Measurements from ENCODE around the gene PLK3. TPM values are rescaled to one million over a fixed set of nuclear protein-coding genes. Genes with fewer than 3 reads are reported as not detected.
"Not testable (repeated sequence)": the region's sequence is repeated elsewhere in the genome, so short reads cannot be mapped to it uniquely, and the experiment has no call there.

PLK3 gene
- total RNA-seq, 3 donors from 2014 or later (not counting 1 experiment from before 2014, with no cell fraction given): 39.5 to 89.2 (median 78.1) TPM

GRCh38 chr1:44760876-44761275 is 39.3 kb upstream of the PLK3 start:
- Histone ChIP-seq H3K36me3 (ENCODE audit: control insufficient read depth, insufficient read depth, low read length) (peaks cover 6% of the 10 kb centered on the region), H3K27me3 (ENCODE audit: control insufficient read depth, insufficient read depth, low read length) (no peaks in the 10 kb centered on the region), H3K4me1 (ENCODE audit: control insufficient read depth, insufficient read depth, low read length) (peaks cover 8% of the 10 kb centered on the region), H3K4me3 (ENCODE audit: low read length) (no peak overlapping the region), H3K27ac (ENCODE audit: low read length) (no peak overlapping the region), H3K9me3 (ENCODE audit: control insufficient read depth, insufficient read depth, low read length) (no peaks in the 10 kb centered on the region)
- Mint-ChIP-seq H3K4me1 (peaks cover 0 to 8% of the 10 kb centered on the region in 2 donors), H3K4me3 (no peak overlapping the region), H3K9me3 (no peaks in the 10 kb centered on the region), H3K36me3 (no peaks in the 10 kb centered on the region), H3K27me3 (ENCODE audit: low read depth in 2 of 2) (no peaks in the 10 kb centered on the region), H3K27ac (no peak overlapping the region)
- DNase-seq (no peak), ATAC-seq (no peak)
- WGBS (ENCODE audit: insufficient coverage): 92% methylated on average over 3 of the region's 3 CpGs
- intact Hi-C loops (cut with micrococcal nuclease): no loop called here
- TF ChIP-seq CTCF (IDR thresholded peaks at IDR 0.05): no peak

GRCh38 chr1:44766421-44766820 is 33.8 kb upstream of the PLK3 start:
- H3K27ac ChIP-seq (ENCODE audit: low read length); H3K27me3 ChIP-seq (ENCODE audit: control insufficient read depth, insufficient read depth, low read length); H3K4me3 Mint-ChIP-seq; intact Hi-C loops (cut with micrococcal nuclease); H3K27ac Mint-ChIP-seq; H3K36me3 ChIP-seq (ENCODE audit: control insufficient read depth, insufficient read depth, low read length); H3K36me3 Mint-ChIP-seq; H3K4me1 ChIP-seq (ENCODE audit: control insufficient read depth, insufficient read depth, low read length); H3K4me1 Mint-ChIP-seq; ATAC-seq; H3K27me3 Mint-ChIP-seq (ENCODE audit: low read depth in 2 of 2); H3K4me3 ChIP-seq (ENCODE audit: low read length); H3K9me3 Mint-ChIP-seq; H3K9me3 ChIP-seq (ENCODE audit: control insufficient read depth, insufficient read depth, low read length); DNase-seq: not testable (repeated sequence)
- 97% methylated on average over 6 of the region's 6 CpGs for WGBS (ENCODE audit: insufficient coverage)

- H3K36me3 ChIP-seq (ENCODE audit: control insufficient read depth, insufficient read depth, low read length): peaks cover 26% of the 10 kb centered on the region
- peak within 1 kb of the TSS; percentile 92 to 97 for H3K27ac Mint-ChIP-seq
- ATAC-seq (peak; percentile 83 to 89 (median 86)), DNase-seq (peak; percentile 84 to 96)
- H3K9me3 Mint-ChIP-seq: no peaks in the 10 kb centered on the region
- H3K4me1 Mint-ChIP-seq: peaks cover 30 to 36% of the 10 kb centered on the region in 2 donors
- peak within 1 kb of the TSS; percentile 99 for H3K4me3 Mint-ChIP-seq
- no peaks in the 10 kb centered on the region for H3K27me3 ChIP-seq (ENCODE audit: control insufficient read depth, insufficient read depth, low read length)
- no peaks in the 10 kb centered on the region for H3K9me3 ChIP-seq (ENCODE audit: control insufficient read depth, insufficient read depth, low read length)
- no peak for TF ChIP-seq CTCF (IDR thresholded peaks at IDR 0.05)
- no peaks in the 10 kb centered on the region for H3K27me3 Mint-ChIP-seq (ENCODE audit: low read depth in 2 of 2)
- WGBS (ENCODE audit: insufficient coverage): under 1% methylated on average over 65 of the region's 65 CpGs
- intact Hi-C loops (cut with micrococcal nuclease): loop anchor here (2.0 to 5.0 kb wide), 4 partner anchors 37 to 912 kb away; partner anchors contain the start of genes GPBP1L1, HECTD3, KIF2C and RNU5D-1
- peak within 1 kb of the TSS; percentile 85 for H3K27ac ChIP-seq (ENCODE audit: low read length)
- peaks cover 26% of the 10 kb centered on the region for H3K4me1 ChIP-seq (ENCODE audit: control insufficient read depth, insufficient read depth, low read length)
- no peaks in the 10 kb centered on the region for H3K36me3 Mint-ChIP-seq
- H3K4me3 ChIP-seq (ENCODE audit: low read length): peak within 1 kb of the TSS; percentile 65
Observed at GRCh38 chr1:44775078-44775929, 24.9 kb upstream of the PLK3 start, which contains the start of gene RPS8. TSS of gene RPS8 (plus strand) at chr1:44775540. CDS start at chr1:44775597, 57 bp downstream.

- peaks cover 29% of the 10 kb centered on the region for H3K36me3 ChIP-seq (ENCODE audit: control insufficient read depth, insufficient read depth, low read length)
- WGBS (ENCODE audit: insufficient coverage): 7% methylated on average over 36 of the region's 36 CpGs
- Mint-ChIP-seq H3K4me1 (peaks cover 30 to 36% of the 10 kb centered on the region in 2 donors), H3K9me3 (no peaks in the 10 kb centered on the region), H3K27ac (peak overlapping the region; percentile 92 to 97), H3K36me3 (no peaks in the 10 kb centered on the region), H3K27me3 (ENCODE audit: low read depth in 2 of 2) (no peaks in the 10 kb centered on the region), H3K4me3 (peak overlapping the region; percentile 99)
- H3K27me3 ChIP-seq (ENCODE audit: control insufficient read depth, insufficient read depth, low read length): no peaks in the 10 kb centered on the region
- H3K9me3 ChIP-seq (ENCODE audit: control insufficient read depth, insufficient read depth, low read length): no peaks in the 10 kb centered on the region
- TF ChIP-seq CTCF (IDR thresholded peaks at IDR 0.05): no peak
- H3K4me3 ChIP-seq (ENCODE audit: low read length): peak overlapping the region; percentile 65
- peak; percentile 35 to 51 (median 39) for ATAC-seq
- H3K27ac ChIP-seq (ENCODE audit: low read length): peak overlapping the region; percentile 85
- peak in 1 of 2 donors; percentile 55 for DNase-seq
- intact Hi-C loops (cut with micrococcal nuclease): loop anchor here (2.0 to 5.0 kb wide), 4 partner anchors 37 to 911 kb away; partner anchors contain the start of genes GPBP1L1, HECTD3, KIF2C and RNU5D-1
- peaks cover 26% of the 10 kb centered on the region for H3K4me1 ChIP-seq (ENCODE audit: control insufficient read depth, insufficient read depth, low read length)
Observed at GRCh38 chr1:44775930-44776729, 24.0 kb upstream of the PLK3 start.

Data from natural killer cell (primary cell).